CD4-positive, alpha-beta T cell treated with Interleukin-12 subunit alpha and Interleukin-12 subunit beta, for 1 hour (primary cell): ENCODE data around the gene SNRNP70.
"Not testable (repeated sequence)": the region's sequence is repeated elsewhere in the genome, so short reads cannot be mapped to it uniquely, and the experiment has no call there.

Experiments used
- DNase-seq: peaks from one replicate; pipeline ENCODE4 v3.0.0-alpha.2; 2020

Gene SNRNP70

GRCh38 chr19:49121841-49122240, 36.6 kb downstream of the SNRNP70 start:
- not testable (repeated sequence) for DNase-seq

- not testable (repeated sequence) for DNase-seq
These were observed 38.0 kb downstream of the SNRNP70 start for GRCh38 chr19:49123285-49123684.

- no peak for DNase-seq
These were observed 39.9 kb downstream of the SNRNP70 start for GRCh38 chr19:49125025-49125731.

- DNase-seq, result no peak
These were observed 41.3 kb downstream of the SNRNP70 start for GRCh38 chr19:49126575-49126974.

- not testable (repeated sequence) for DNase-seq
These were observed 42.0 kb downstream of the SNRNP70 start for GRCh38 chr19:49127225-49127624.

- peak; percentile 96 for DNase-seq
These were observed 42.7 kb downstream of the SNRNP70 start for GRCh38 chr19:49127674-49128544.

- no peak for DNase-seq
These were observed 43.4 kb downstream of the SNRNP70 start for GRCh38 chr19:49128545-49129237.

- DNase-seq, result no peak
These were observed 44.0 kb downstream of the SNRNP70 start for GRCh38 chr19:49129238-49129583.

- DNase-seq, result no peak
These were observed 45.1 kb downstream of the SNRNP70 start for GRCh38 chr19:49130325-49130724.

GRCh38 chr19:49132974-49133609, 47.8 kb downstream of the SNRNP70 start:
- peak; percentile 46 for DNase-seq

GRCh38 chr19:49133621-49134454, 48.6 kb downstream of the SNRNP70 start:
- DNase-seq, result peak; percentile 54

GRCh38 chr19:49135686-49136085, 50.4 kb downstream of the SNRNP70 start:
- no peak for DNase-seq

- DNase-seq, result no peak
These were observed 51.5 kb downstream of the SNRNP70 start for GRCh38 chr19:49136771-49137171.

GRCh38 chr19:49140951-49141350, 55.7 kb downstream of the SNRNP70 start:
- DNase-seq, result no peak

- DNase-seq, result no peak
These were observed 56.1 kb downstream of the SNRNP70 start for GRCh38 chr19:49141352-49141751.

GRCh38 chr19:49142866-49143335, 57.6 kb downstream of the SNRNP70 start:
- peak; percentile 64 for DNase-seq

GRCh38 chr19:49145573-49146407, 60.5 kb downstream of the SNRNP70 start:
- peak; percentile 78 for DNase-seq

- DNase-seq, result not testable (repeated sequence)
These were observed 61.1 kb downstream of the SNRNP70 start for GRCh38 chr19:49146408-49146770.

- no peak for DNase-seq
These were observed 62.9 kb downstream of the SNRNP70 start for GRCh38 chr19:49148044-49148682.
